HEK293 (cell line): ENCODE measurements around the gene MRPS27.

Experiments used
- BCL11A ChIP-seq: fragments of 450-650 bp; formaldehyde crosslinking; IDR thresholded peaks from 2 replicates; pipeline ENCODE4 v1.5.1; 2016; ENCODE audit warnings: low read depth, missing biosample characterization, missing genetic modification characterization
- HIC1 ChIP-seq: fragments of 450-650 bp; formaldehyde crosslinking; IDR thresholded peaks from 2 replicates; pipeline ENCODE4 v1.5.1; 2016; ENCODE audit warnings: missing biosample characterization, missing genetic modification characterization
- MZF1 ChIP-seq: fragments of 450-650 bp; formaldehyde crosslinking; IDR thresholded peaks from 2 replicates; pipeline ENCODE4 v1.5.1; 2017; ENCODE audit warnings: missing biosample characterization, missing genetic modification characterization, borderline replicate concordance
- REPIN1 ChIP-seq: fragments of 450-650 bp; formaldehyde crosslinking; IDR thresholded peaks from 2 replicates; pipeline ENCODE4 v1.5.1; 2017; ENCODE audit warnings: missing biosample characterization, missing genetic modification characterization, low read depth
- SCRT1 ChIP-seq: fragments of 450-650 bp; formaldehyde crosslinking; IDR thresholded peaks from 2 replicates; pipeline ENCODE4 v1.5.1; 2016; ENCODE audit warnings: missing biosample characterization, missing genetic modification characterization, borderline replicate concordance
- ZBTB48 ChIP-seq: fragments of 450-650 bp; formaldehyde crosslinking; IDR thresholded peaks from 2 replicates; pipeline ENCODE4 v1.5.1; 2016; ENCODE audit warnings: missing biosample characterization, missing genetic modification characterization
- ZFP41 ChIP-seq: fragments of 450-650 bp; formaldehyde crosslinking; IDR thresholded peaks from 2 replicates; pipeline ENCODE4 v1.5.1; 2016; ENCODE audit warnings: missing biosample characterization, missing genetic modification characterization, borderline replicate concordance
- ZNF174 ChIP-seq: fragments of 450-650 bp; formaldehyde crosslinking; IDR thresholded peaks from 2 replicates; pipeline ENCODE4 v1.5.0; 2017; ENCODE audit warnings: missing biosample characterization, mild to moderate bottlenecking, missing genetic modification characterization
- ZNF366 ChIP-seq: fragments of 450-650 bp; formaldehyde crosslinking; conservative IDR thresholded peaks from 2 replicates; pipeline ENCODE4 v1.5.1; 2016; ENCODE audit warnings: missing biosample characterization, missing genetic modification characterization
- ZNF391 ChIP-seq: fragments of 450-650 bp; formaldehyde crosslinking; IDR thresholded peaks from 2 replicates; pipeline ENCODE4 v1.5.1; 2016; ENCODE audit warnings: low read depth, missing biosample characterization, missing genetic modification characterization, borderline replicate concordance
- ZNF416 ChIP-seq: fragments of 450-650 bp; formaldehyde crosslinking; IDR thresholded peaks from 2 replicates; pipeline ENCODE4 v1.5.1; 2016; ENCODE audit warnings: missing biosample characterization, missing genetic modification characterization
- ZNF521 ChIP-seq: fragments of 450-650 bp; formaldehyde crosslinking; IDR thresholded peaks from 2 replicates; pipeline ENCODE4 v1.5.1; 2017; ENCODE audit warnings: missing biosample characterization, mild to moderate bottlenecking, missing genetic modification characterization
- ZNF530 ChIP-seq: fragments of 450-650 bp; formaldehyde crosslinking; IDR thresholded peaks from 2 replicates; pipeline ENCODE4 v1.5.1; 2016; ENCODE audit warnings: low read depth, missing biosample characterization, missing genetic modification characterization
- ZNF548 ChIP-seq: fragments of 450-650 bp; formaldehyde crosslinking; IDR thresholded peaks from 2 replicates; pipeline ENCODE4 v1.5.1; 2016; ENCODE audit warnings: missing biosample characterization, missing genetic modification characterization
- ZNF580 ChIP-seq: fragments of 450-650 bp; formaldehyde crosslinking; IDR thresholded peaks from 2 replicates; pipeline ENCODE4 v1.5.1; 2016; ENCODE audit warnings: missing biosample characterization, missing genetic modification characterization
- ZNF660 ChIP-seq: fragments of 450-650 bp; IDR thresholded peaks from 2 replicates; pipeline ENCODE4 v1.5.1; 2018; ENCODE audit warnings: missing biosample characterization, mild to moderate bottlenecking, missing genetic modification characterization
- ZNF701 ChIP-seq: fragments of 450-650 bp; formaldehyde crosslinking; IDR thresholded peaks from 2 replicates; pipeline ENCODE4 v1.5.1; 2016; ENCODE audit warnings: missing biosample characterization, missing genetic modification characterization
- ZNF777 ChIP-seq: fragments of 450-650 bp; formaldehyde crosslinking; IDR thresholded peaks from 2 replicates; pipeline ENCODE4 v1.5.1; 2017; ENCODE audit warnings: missing biosample characterization, missing genetic modification characterization, borderline replicate concordance
- ZNF837 ChIP-seq: fragments of 450-650 bp; formaldehyde crosslinking; IDR thresholded peaks from 2 replicates; pipeline ENCODE4 v1.5.1; 2016; ENCODE audit warnings: missing biosample characterization, missing genetic modification characterization
- TF ChIP-seq, protein P1 (sequence below): fragments of 450-650 bp; formaldehyde crosslinking; IDR thresholded peaks from 2 replicates; pipeline ENCODE4 v1.5.1; 2016; ENCODE audit warnings: missing biosample characterization, missing genetic modification characterization, borderline replicate concordance
- TF ChIP-seq, protein P2 (sequence below): fragments of 450-650 bp; formaldehyde crosslinking; IDR thresholded peaks from 2 replicates; pipeline ENCODE4 v1.5.1; 2016; ENCODE audit warnings: missing biosample characterization, missing genetic modification characterization
- TF ChIP-seq, protein P3 (sequence below): fragments of 450-650 bp; formaldehyde crosslinking; IDR thresholded peaks from 2 replicates; pipeline ENCODE4 v1.5.1; 2016; ENCODE audit warnings: missing biosample characterization, missing genetic modification characterization
- TF ChIP-seq, protein P4 (sequence below): fragments of 450-650 bp; formaldehyde crosslinking; IDR thresholded peaks from 2 replicates; pipeline ENCODE4 v1.5.1; 2016; ENCODE audit warnings: missing biosample characterization, missing genetic modification characterization
- TF ChIP-seq, protein P5 (sequence below): fragments of 450-650 bp; formaldehyde crosslinking; IDR thresholded peaks from 2 replicates; pipeline ENCODE4 v1.5.1; 2016; ENCODE audit warnings: missing biosample characterization, missing genetic modification characterization
- TF ChIP-seq, protein P6 (sequence below): fragments of 450-650 bp; formaldehyde crosslinking; IDR thresholded peaks from 2 replicates; pipeline ENCODE4 v1.5.1; 2016; ENCODE audit warnings: missing biosample characterization, missing genetic modification characterization

The MRPS27 gene

DNA sequence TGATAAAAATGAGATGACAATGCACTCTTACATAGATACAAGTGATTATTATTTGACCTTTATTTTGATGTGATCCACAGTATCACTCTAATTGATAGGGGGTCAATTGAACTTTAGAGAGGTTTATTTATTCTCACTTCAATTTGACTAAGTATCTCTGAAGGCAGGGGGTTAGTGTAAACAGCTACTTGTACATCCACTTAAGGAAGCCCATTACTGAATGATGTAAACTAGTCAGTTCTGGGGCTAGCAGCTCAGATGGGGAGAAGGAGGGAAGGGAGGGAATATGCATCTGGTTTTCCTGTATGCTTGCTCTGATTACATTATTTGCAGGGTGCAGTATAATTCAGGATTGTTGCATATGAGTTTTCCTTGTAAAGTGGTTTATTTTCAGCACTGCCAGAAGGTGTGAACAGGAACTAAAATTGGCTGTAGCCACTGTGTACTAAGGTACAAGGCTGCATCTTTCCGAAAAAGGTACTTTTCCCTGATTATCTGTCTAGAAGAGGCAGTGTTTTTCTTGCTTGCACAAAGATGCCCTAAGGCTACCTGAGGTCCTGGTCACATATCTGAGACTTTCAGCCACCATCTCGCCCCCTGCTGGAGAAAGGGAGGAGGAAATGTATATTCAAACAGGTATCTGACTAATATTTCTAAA, 51.2 kb downstream of the MRPS27 start (continued):
- TF ChIP-seq, protein P1, sequence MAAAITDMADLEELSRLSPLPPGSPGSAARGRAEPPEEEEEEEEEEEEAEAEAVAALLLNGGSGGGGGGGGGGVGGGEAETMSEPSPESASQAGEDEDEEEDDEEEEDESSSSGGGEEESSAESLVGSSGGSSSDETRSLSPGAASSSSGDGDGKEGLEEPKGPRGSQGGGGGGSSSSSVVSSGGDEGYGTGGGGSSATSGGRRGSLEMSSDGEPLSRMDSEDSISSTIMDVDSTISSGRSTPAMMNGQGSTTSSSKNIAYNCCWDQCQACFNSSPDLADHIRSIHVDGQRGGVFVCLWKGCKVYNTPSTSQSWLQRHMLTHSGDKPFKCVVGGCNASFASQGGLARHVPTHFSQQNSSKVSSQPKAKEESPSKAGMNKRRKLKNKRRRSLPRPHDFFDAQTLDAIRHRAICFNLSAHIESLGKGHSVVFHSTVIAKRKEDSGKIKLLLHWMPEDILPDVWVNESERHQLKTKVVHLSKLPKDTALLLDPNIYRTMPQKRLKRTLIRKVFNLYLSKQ (tag by site-specific recombination), result no peak
- TF ChIP-seq SCRT1 (tag by site-specific recombination) (peak; percentile 76), ZFP41 (no peak), BCL11A (peak; percentile 63; the same call in 1 of the 2 replicates), HIC1 (peak; percentile 42; the same call in 1 of the 2 replicates), ZNF530 (tag by site-specific recombination) (no peak), ZNF660 (tag by site-specific recombination) (no peak), ZNF837 (no peak), ZNF777 (no peak), REPIN1 (no peak), ZNF580 (tag by site-specific recombination) (no peak), ZNF521 (no peak), ZNF391 (no peak), MZF1 (tag by site-specific recombination) (peak; percentile 83), ZNF174 (tag by site-specific recombination) (no peak), ZNF416 (no peak), ZNF548 (no peak), ZNF366 (peak; percentile 66), ZNF701 (no peak), ZBTB48 (tag by site-specific recombination) (peak; percentile 39; the same call in 1 of the 2 replicates)
- TF ChIP-seq, protein P2, sequence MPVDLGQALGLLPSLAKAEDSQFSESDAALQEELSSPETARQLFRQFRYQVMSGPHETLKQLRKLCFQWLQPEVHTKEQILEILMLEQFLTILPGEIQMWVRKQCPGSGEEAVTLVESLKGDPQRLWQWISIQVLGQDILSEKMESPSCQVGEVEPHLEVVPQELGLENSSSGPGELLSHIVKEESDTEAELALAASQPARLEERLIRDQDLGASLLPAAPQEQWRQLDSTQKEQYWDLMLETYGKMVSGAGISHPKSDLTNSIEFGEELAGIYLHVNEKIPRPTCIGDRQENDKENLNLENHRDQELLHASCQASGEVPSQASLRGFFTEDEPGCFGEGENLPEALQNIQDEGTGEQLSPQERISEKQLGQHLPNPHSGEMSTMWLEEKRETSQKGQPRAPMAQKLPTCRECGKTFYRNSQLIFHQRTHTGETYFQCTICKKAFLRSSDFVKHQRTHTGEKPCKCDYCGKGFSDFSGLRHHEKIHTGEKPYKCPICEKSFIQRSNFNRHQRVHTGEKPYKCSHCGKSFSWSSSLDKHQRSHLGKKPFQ, result peak; percentile 71; the same call in 1 of the 2 replicates
- TF ChIP-seq, protein P3, sequence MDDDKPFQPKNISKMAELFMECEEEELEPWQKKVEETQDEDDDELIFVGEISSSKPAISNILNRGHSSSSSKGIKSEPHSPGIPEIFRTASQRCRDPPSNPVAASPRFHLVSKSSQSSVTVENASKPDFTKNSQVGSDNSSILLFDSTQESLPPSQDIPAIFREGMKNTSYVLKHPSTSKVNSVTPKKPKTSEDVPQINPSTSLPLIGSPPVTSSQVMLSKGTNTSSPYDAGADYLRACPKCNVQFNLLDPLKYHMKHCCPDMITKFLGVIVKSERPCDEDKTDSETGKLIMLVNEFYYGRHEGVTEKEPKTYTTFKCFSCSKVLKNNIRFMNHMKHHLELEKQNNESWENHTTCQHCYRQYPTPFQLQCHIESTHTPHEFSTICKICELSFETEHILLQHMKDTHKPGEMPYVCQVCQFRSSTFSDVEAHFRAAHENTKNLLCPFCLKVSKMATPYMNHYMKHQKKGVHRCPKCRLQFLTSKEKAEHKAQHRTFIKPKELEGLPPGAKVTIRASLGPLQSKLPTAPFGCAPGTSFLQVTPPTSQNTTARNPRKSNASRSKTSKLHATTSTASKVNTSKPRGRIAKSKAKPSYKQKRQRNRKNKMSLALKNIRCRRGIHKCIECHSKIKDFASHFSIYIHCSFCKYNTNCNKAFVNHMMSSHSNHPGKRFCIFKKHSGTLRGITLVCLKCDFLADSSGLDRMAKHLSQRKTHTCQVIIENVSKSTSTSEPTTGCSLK (tag by site-specific recombination), result no peak
- TF ChIP-seq, protein P4, sequence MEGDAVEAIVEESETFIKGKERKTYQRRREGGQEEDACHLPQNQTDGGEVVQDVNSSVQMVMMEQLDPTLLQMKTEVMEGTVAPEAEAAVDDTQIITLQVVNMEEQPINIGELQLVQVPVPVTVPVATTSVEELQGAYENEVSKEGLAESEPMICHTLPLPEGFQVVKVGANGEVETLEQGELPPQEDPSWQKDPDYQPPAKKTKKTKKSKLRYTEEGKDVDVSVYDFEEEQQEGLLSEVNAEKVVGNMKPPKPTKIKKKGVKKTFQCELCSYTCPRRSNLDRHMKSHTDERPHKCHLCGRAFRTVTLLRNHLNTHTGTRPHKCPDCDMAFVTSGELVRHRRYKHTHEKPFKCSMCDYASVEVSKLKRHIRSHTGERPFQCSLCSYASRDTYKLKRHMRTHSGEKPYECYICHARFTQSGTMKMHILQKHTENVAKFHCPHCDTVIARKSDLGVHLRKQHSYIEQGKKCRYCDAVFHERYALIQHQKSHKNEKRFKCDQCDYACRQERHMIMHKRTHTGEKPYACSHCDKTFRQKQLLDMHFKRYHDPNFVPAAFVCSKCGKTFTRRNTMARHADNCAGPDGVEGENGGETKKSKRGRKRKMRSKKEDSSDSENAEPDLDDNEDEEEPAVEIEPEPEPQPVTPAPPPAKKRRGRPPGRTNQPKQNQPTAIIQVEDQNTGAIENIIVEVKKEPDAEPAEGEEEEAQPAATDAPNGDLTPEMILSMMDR, result peak; percentile 56; the same call in 1 of the 2 replicates
- TF ChIP-seq, protein P5, sequence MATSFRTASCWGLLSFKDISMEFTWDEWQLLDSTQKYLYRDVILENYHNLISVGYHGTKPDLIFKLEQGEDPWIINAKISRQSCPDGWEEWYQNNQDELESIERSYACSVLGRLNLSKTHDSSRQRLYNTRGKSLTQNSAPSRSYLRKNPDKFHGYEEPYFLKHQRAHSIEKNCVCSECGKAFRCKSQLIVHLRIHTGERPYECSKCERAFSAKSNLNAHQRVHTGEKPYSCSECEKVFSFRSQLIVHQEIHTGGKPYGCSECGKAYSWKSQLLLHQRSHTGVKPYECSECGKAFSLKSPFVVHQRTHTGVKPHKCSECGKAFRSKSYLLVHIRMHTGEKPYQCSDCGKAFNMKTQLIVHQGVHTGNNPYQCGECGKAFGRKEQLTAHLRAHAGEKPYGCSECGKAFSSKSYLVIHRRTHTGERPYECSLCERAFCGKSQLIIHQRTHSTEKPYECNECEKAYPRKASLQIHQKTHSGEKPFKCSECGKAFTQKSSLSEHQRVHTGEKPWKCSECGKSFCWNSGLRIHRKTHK (tag by site-specific recombination), result no peak
- TF ChIP-seq, protein P6, sequence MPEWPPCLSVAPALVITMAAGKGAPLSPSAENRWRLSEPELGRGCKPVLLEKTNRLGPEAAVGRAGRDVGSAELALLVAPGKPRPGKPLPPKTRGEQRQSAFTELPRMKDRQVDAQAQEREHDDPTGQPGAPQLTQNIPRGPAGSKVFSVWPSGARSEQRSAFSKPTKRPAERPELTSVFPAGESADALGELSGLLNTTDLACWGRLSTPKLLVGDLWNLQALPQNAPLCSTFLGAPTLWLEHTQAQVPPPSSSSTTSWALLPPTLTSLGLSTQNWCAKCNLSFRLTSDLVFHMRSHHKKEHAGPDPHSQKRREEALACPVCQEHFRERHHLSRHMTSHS (tag by site-specific recombination), result no peak
